Measurements from ENCODE around the gene RNPS1. TPM values are rescaled to one million over a fixed set of nuclear protein-coding genes. Genes with fewer than 3 reads are reported as not detected.

RNPS1 gene
- total and polyA plus RNA-seq, 9 donors: 78.0 to 172 (median 138) TPM

GRCh38 chr16:2288726-2289125, 20.8 kb upstream of the RNPS1 start:
- H3K9me3 ChIP-seq: no peaks in the 10 kb centered on the region
- H3K36me3 ChIP-seq: no peaks in the 10 kb centered on the region
- no peak overlapping the region for H3K27ac ChIP-seq
- WGBS, 3 donors: 80 to 83% (median 82%) methylated on average over 8 of the region's 8 CpGs
- H3K4me3 ChIP-seq: no peak overlapping the region
- no peaks in the 10 kb centered on the region for H3K4me1 ChIP-seq (ENCODE audit: insufficient read depth)
- no peak for DNase-seq
- no peaks in the 10 kb centered on the region for H3K27me3 ChIP-seq
- no peak for TF ChIP-seq CTCF (IDR thresholded peaks at IDR 0.05)
- TF ChIP-seq POLR2A (IDR thresholded peaks at IDR 0.05): no peak
- TF ChIP-seq EP300 (IDR thresholded peaks at IDR 0.05): no peak
- intact Hi-C loops (cut with DNase I): no loop called here

- Histone ChIP-seq H3K27me3 (no peaks in the 10 kb centered on the region), H3K4me3 (no peak overlapping the region), H3K36me3 (no peaks in the 10 kb centered on the region), H3K4me1 (ENCODE audit: insufficient read depth) (no peaks in the 10 kb centered on the region), H3K27ac (no peak overlapping the region), H3K9me3 (no peaks in the 10 kb centered on the region)
- DNase-seq: no peak
- 67 to 87% (median 68%) methylated on average over 27 to 35 of the region's 35 CpGs for WGBS, 3 donors
- TF ChIP-seq EP300 (IDR thresholded peaks at IDR 0.05) (no peak), POLR2A (IDR thresholded peaks at IDR 0.05) (no peak), CTCF (IDR thresholded peaks at IDR 0.05) (no peak)
- intact Hi-C loops (cut with DNase I): no loop called here
Measured at GRCh38 chr16:2287916-2288547, 20.1 kb upstream of the RNPS1 start.

GRCh38 chr16:2286550-2286949, 18.6 kb upstream of the RNPS1 start:
- Histone ChIP-seq H3K4me1 (ENCODE audit: insufficient read depth) (no peaks in the 10 kb centered on the region), H3K9me3 (no peaks in the 10 kb centered on the region), H3K36me3 (no peaks in the 10 kb centered on the region), H3K27ac (no peak overlapping the region), H3K4me3 (no peak overlapping the region), H3K27me3 (no peaks in the 10 kb centered on the region)
- DNase-seq: no peak
- intact Hi-C loops (cut with DNase I): no loop called here
- no peak for TF ChIP-seq POLR2A (IDR thresholded peaks at IDR 0.05)
- no peak for TF ChIP-seq EP300 (IDR thresholded peaks at IDR 0.05)
- TF ChIP-seq CTCF (IDR thresholded peaks at IDR 0.05): no peak
- 85 to 95% (median 88%) methylated on average over 13 to 17 of the region's 17 CpGs for WGBS, 3 donors

- no peak for DNase-seq
- TF ChIP-seq POLR2A (IDR thresholded peaks at IDR 0.05): no peak
- TF ChIP-seq CTCF (IDR thresholded peaks at IDR 0.05): no peak
- no peak for TF ChIP-seq EP300 (IDR thresholded peaks at IDR 0.05)
- Histone ChIP-seq H3K36me3 (no peaks in the 10 kb centered on the region), H3K4me3 (no peak overlapping the region), H3K27me3 (no peaks in the 10 kb centered on the region), H3K9me3 (no peaks in the 10 kb centered on the region), H3K27ac (no peak overlapping the region), H3K4me1 (ENCODE audit: insufficient read depth) (no peaks in the 10 kb centered on the region)
- WGBS, 3 donors: 66 to 72% (median 70%) methylated on average over 13 of the region's 13 CpGs
- intact Hi-C loops (cut with DNase I): no loop called here
Measured at GRCh38 chr16:2285731-2286191, 17.8 kb upstream of the RNPS1 start.

All from ovary (tissue), 9 donors.